Measurements from ENCODE around the gene FHL2. TPM values are rescaled to one million over a fixed set of nuclear protein-coding genes. Genes with fewer than 3 reads are reported as not detected.

FHL2 gene
- total RNA-seq, 4 donors from 2014 or later: 56.1 to 140 (median 89.2) TPM

DNA sequence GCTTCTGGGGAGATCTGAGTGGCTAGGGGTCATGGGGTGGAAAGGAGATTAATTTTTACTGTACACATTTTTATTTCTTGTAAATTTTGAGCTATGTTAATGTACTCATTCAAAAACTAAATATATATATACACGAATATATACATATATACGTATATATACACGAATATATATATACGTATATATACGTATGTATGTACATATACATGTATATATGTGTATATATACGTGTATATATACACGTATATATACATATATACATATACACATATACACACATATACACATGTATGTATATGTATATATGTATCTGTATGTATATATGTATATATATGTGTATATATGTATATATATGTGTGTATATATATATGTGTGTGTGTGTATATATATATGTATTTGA, 3.0 kb upstream of the FHL2 start:
- in situ Hi-C loops (cut with MboI; ENCODE audit: low pct_ligation_motif_present in 1 of 4, low pct_unique_long_range_greater_than_20kb in 1 of 4, low sequenced_read_pairs in 3 of 4) (no loop called here), intact Hi-C loops (cut with DNase I; ENCODE audit: low total_unique reads) (no loop called here)
- TF ChIP-seq, protein P1, sequence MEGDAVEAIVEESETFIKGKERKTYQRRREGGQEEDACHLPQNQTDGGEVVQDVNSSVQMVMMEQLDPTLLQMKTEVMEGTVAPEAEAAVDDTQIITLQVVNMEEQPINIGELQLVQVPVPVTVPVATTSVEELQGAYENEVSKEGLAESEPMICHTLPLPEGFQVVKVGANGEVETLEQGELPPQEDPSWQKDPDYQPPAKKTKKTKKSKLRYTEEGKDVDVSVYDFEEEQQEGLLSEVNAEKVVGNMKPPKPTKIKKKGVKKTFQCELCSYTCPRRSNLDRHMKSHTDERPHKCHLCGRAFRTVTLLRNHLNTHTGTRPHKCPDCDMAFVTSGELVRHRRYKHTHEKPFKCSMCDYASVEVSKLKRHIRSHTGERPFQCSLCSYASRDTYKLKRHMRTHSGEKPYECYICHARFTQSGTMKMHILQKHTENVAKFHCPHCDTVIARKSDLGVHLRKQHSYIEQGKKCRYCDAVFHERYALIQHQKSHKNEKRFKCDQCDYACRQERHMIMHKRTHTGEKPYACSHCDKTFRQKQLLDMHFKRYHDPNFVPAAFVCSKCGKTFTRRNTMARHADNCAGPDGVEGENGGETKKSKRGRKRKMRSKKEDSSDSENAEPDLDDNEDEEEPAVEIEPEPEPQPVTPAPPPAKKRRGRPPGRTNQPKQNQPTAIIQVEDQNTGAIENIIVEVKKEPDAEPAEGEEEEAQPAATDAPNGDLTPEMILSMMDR (IDR thresholded peaks at IDR 0.05): no peak
- TF ChIP-seq EP300 (IDR thresholded peaks at IDR 0.05; ENCODE audit: low read depth) (no peak), POLR2AphosphoS5 (IDR thresholded peaks at IDR 0.05) (no peak), POLR2A (IDR thresholded peaks at IDR 0.05) (no peak)
- Histone ChIP-seq H3K27me3 (no peaks in the 10 kb centered on the region), H3K9me3 (no peaks in the 10 kb centered on the region), H3K36me3 (no peaks in the 10 kb centered on the region), H3K4me1 (peaks cover 0 to 47% (median 29%) of the 10 kb centered on the region in 4 donors), H3K27ac (no peak overlapping the region), H3K4me3 (no peak overlapping the region)
- WGBS, 2 donors (ENCODE audit: low coverage in 1 of 2): 92 to 94% methylated on average over 5 to 7 of the region's 7 CpGs
- DNase-seq: no peak

DNA sequence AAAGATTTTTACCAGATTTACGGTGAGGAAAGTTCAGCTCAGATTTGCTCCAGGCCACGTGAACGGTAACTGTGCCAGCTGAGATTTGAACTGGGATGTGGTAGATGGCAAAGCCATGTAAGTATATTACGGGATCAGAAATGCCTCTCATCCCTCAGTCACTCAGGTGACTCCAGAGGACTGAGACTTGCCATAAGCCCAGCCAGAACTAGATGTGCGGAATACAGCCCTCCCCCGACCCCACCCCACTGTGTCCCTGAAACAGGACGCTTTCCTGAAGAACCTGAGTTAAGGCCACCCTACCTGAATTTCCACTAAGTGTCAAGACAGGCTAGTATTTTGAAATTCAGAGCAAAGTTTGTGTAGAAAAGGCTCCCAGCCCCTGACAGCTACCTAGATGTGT, 1.3 kb upstream of the FHL2 start:
- WGBS, 2 donors (ENCODE audit: low coverage in 1 of 2): 82 to 96% methylated on average over 4 to 7 of the region's 7 CpGs
- Histone ChIP-seq H3K27me3 (no peaks in the 10 kb centered on the region), H3K4me1 (peaks cover 0 to 56% (median 34%) of the 10 kb centered on the region in 4 donors), H3K4me3 (no peak overlapping the region), H3K27ac (peak overlapping the region in 3 of 4 donors; percentile 32 to 95 (median 93)), H3K9me3 (no peaks in the 10 kb centered on the region), H3K36me3 (no peaks in the 10 kb centered on the region)
- intact Hi-C loops (cut with DNase I; ENCODE audit: low total_unique reads) (no loop called here), in situ Hi-C loops (cut with MboI; ENCODE audit: low pct_ligation_motif_present in 1 of 4, low pct_unique_long_range_greater_than_20kb in 1 of 4, low sequenced_read_pairs in 3 of 4) (no loop called here)
- TF ChIP-seq, protein P1 (IDR thresholded peaks at IDR 0.05): no peak
- peak in 1 of 3 donors; percentile 51 for TF ChIP-seq POLR2AphosphoS5 (IDR thresholded peaks at IDR 0.05)
- TF ChIP-seq POLR2A (IDR thresholded peaks at IDR 0.05): peak; percentile 36
- TF ChIP-seq EP300 (IDR thresholded peaks at IDR 0.05; ENCODE audit: low read depth): no peak
- DNase-seq: no peak

DNA sequence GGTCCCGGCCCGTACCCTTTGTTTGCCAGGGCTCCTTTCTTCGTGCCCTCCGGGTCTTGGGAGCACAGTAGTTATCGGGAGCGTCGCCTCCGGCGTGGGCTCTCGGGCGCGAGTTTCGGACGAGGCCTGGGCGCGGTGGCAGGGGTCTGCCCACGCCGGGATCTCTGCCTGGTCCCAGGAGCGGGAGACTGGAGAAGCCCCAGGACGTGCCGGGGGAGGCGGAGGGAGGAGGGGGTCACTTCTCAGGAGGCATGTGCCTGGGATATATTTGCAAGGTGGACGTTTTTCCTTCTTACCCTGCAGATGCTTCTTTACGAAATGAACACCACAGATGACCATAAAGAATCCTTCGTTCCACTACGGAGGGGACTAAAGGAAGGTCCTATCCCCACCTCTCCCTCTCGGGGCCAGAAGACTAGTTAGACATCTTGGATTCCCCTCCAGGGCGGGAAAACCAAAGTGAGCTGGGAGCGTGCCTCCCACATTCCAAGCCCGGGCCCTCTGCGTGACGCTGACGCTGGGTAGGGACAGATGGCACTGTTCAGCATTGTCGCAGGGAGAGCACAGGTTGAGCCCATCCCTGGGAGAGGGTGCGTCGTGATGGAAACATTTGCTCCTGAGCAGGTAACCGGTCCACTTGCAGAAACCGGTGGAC, 483 bp upstream of the FHL2 start:
- no peaks in the 10 kb centered on the region for H3K27me3 ChIP-seq
- no peaks in the 10 kb centered on the region for H3K9me3 ChIP-seq
- in situ Hi-C loops (cut with MboI; ENCODE audit: low pct_ligation_motif_present in 1 of 4, low pct_unique_long_range_greater_than_20kb in 1 of 4, low sequenced_read_pairs in 3 of 4): no loop called here
- H3K27ac ChIP-seq: peak overlapping the region; percentile 85 to 95 (median 93)
- TF ChIP-seq POLR2AphosphoS5 (IDR thresholded peaks at IDR 0.05) (no peak), POLR2A (IDR thresholded peaks at IDR 0.05) (no peak), EP300 (IDR thresholded peaks at IDR 0.05; ENCODE audit: low read depth) (no peak)
- TF ChIP-seq, protein P1 (IDR thresholded peaks at IDR 0.05): no peak
- no peaks in the 10 kb centered on the region for H3K36me3 ChIP-seq
- H3K4me1 ChIP-seq: peaks cover 0 to 54% (median 30%) of the 10 kb centered on the region in 4 donors
- 46% methylated on average over 38 of the region's 38 CpGs; no CpG with 5 or more reads in 1 of the 2 donors for WGBS, 2 donors (ENCODE audit: low coverage in 1 of 2)
- intact Hi-C loops (cut with DNase I; ENCODE audit: low total_unique reads): loop anchor here (10.0 kb wide), 1 partner anchor 45 kb away; no protein-coding TSS in a partner anchor
- H3K4me3 ChIP-seq: peak overlapping the region in 3 of 4 donors; percentile 65 to 76 (median 75)
- no peak for DNase-seq

DNA sequence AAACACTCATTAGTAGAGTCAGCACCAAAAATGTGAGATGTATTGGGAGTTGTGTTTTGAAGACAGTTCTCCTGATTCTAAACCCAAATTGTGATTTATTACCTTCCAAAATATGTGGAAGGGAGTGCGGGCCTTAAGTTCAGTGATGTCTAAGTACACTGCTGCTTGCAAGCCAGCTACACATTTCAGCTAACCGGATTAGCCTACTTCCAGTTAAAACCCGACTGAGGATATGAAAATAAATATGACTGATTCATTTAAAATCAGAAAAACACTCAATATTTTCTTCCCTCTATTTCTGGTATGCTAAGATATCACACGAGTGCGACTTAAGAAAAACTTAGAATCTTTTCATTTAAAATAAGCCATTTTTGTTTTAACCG, 907 bp downstream of the FHL2 start:
- peak overlapping the region; percentile 85 to 95 (median 93) for H3K27ac ChIP-seq
- TF ChIP-seq EP300 (IDR thresholded peaks at IDR 0.05; ENCODE audit: low read depth) (no peak), POLR2AphosphoS5 (IDR thresholded peaks at IDR 0.05) (no peak), POLR2A (IDR thresholded peaks at IDR 0.05) (no peak)
- TF ChIP-seq, protein P1 (IDR thresholded peaks at IDR 0.05): no peak
- no peaks in the 10 kb centered on the region for H3K36me3 ChIP-seq
- WGBS, 2 donors (ENCODE audit: low coverage in 1 of 2): 19 to 26% methylated on average over 6 of the region's 6 CpGs
- H3K4me1 ChIP-seq: peaks cover 0 to 48% (median 18%) of the 10 kb centered on the region in 4 donors
- in situ Hi-C loops (cut with MboI; ENCODE audit: low pct_ligation_motif_present in 1 of 4, low pct_unique_long_range_greater_than_20kb in 1 of 4, low sequenced_read_pairs in 3 of 4) (no loop called here), intact Hi-C loops (cut with DNase I; ENCODE audit: low total_unique reads) (loop anchor here (10.0 kb wide), 1 partner anchor 47 kb away; no protein-coding TSS in a partner anchor)
- no peaks in the 10 kb centered on the region for H3K27me3 ChIP-seq
- no peaks in the 10 kb centered on the region for H3K9me3 ChIP-seq
- no peak for DNase-seq
- peak overlapping the region; percentile 61 to 76 (median 70) for H3K4me3 ChIP-seq
